NCI-H2227 (cell line): ENCODE measurements around the gene BMP7.
"Not testable (repeated sequence)": the region's sequence is repeated elsewhere in the genome, so short reads cannot be mapped to it uniquely, and the experiment has no call there.

Source experiments
- DNase-seq: peaks from one replicate; lab custom pipeline; 2025; ENCODE audit not compliant: unreplicated experiment; lab: John Stamatoyannopoulos, UW

The BMP7 gene

GRCh38 chr20:57174737-57175136 lies 91.7 kb downstream of the BMP7 start:
- DNase-seq, result no peak

GRCh38 chr20:57173986-57174385 lies 92.5 kb downstream of the BMP7 start:
- DNase-seq, result no peak

- DNase-seq, result no peak
These were observed 93.4 kb downstream of the BMP7 start for GRCh38 chr20:57173041-57173440.

GRCh38 chr20:57170343-57170742 lies 96.1 kb downstream of the BMP7 start:
- no peak for DNase-seq

- DNase-seq, result no peak
These were observed 97.3 kb downstream of the BMP7 start for GRCh38 chr20:57169162-57169561.

GRCh38 chr20:57167971-57168701 lies 98.3 kb downstream of the BMP7 start:
- no peak for DNase-seq

GRCh38 chr20:57167292-57167655 lies 99.2 kb downstream of the BMP7 start:
- no peak for DNase-seq

GRCh38 chr20:57166568-57167291 lies 99.7 kb downstream of the BMP7 start:
- DNase-seq, result no peak

GRCh38 chr20:57165427-57166004 lies 100.9 kb downstream of the BMP7 start:
- DNase-seq, result no peak

GRCh38 chr20:57164872-57165271 lies 101.6 kb downstream of the BMP7 start:
- DNase-seq, result no peak

GRCh38 chr20:57163041-57163440 lies 103.4 kb downstream of the BMP7 start:
- DNase-seq, result no peak

- no peak for DNase-seq
These were observed 104.1 kb downstream of the BMP7 start for GRCh38 chr20:57162362-57162652.

GRCh38 chr20:57161478-57162361 lies 104.7 kb downstream of the BMP7 start:
- DNase-seq, result no peak

GRCh38 chr20:57160985-57161384 lies 105.5 kb downstream of the BMP7 start:
- DNase-seq, result no peak

GRCh38 chr20:57159945-57160610 lies 106.4 kb downstream of the BMP7 start:
- DNase-seq, result no peak

GRCh38 chr20:57159193-57159851 lies 107.1 kb downstream of the BMP7 start:
- DNase-seq, result no peak

- no peak for DNase-seq
These were observed 108.0 kb downstream of the BMP7 start for GRCh38 chr20:57158474-57158873.

GRCh38 chr20:57157787-57158186 lies 108.7 kb downstream of the BMP7 start:
- not testable (repeated sequence) for DNase-seq

GRCh38 chr20:57157106-57157691 lies 109.2 kb downstream of the BMP7 start:
- DNase-seq, result no peak
